Measurements from ENCODE around the gene BAAT.

Gene BAAT

DNA sequence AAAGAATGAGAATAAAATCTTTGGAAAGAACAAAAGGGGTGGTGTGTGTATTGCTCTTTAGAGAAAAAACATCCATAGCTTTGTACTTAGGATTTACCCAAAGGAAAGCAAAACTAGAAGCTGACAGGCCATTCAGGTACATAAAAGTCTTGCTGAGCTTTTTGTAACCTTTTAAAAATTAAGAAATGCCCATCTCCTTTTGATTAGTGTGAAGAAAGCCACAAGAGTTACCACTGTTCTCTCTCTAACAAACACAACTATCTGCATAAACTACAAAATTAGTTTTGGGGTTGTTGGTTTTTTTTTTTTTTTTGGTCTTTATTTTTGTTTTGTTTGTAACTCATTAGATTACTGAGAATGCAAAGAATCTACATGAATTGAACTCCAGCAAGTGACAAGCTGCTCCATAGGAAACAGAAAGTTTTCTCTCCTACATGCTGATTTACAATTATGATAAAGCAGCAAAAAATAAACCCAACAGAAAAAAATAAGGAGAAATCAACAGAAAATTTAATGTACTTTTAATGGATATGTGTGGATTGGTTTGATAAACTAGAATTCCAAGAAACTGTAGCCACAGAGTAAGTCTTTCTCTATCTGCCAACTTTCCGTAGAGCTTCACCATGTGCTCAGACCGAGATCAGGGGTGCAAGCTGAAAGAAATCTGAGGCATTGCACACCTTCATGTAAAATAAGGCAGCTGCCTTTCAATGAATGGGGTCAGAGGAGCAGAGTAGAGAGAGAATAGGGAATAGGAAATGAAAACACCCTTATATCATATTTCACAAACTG lies 12.3 kb downstream of the BAAT start:
- H3K9me3 ChIP-seq (replicated peaks; ENCODE audit: low read length), result no peaks in the 10 kb centered on the region
- H3K27me3 ChIP-seq (ENCODE audit: control insufficient read depth, insufficient read depth, low read length), result no peaks in the 10 kb centered on the region
- no peak overlapping the region for H3K9ac ChIP-seq (ENCODE audit: low read depth, low read length)
- no peaks in the 10 kb centered on the region for H3K36me3 ChIP-seq (ENCODE audit: insufficient read depth, low read length)
- H3K4me1 ChIP-seq (ENCODE audit: control insufficient read depth, insufficient read depth, low read length), result peaks cover 7% of the 10 kb centered on the region
- no peak overlapping the region for H3K4me2 ChIP-seq (ENCODE audit: low read length)
- no peak overlapping the region for H3K4me3 ChIP-seq (ENCODE audit: low read length)

DNA sequence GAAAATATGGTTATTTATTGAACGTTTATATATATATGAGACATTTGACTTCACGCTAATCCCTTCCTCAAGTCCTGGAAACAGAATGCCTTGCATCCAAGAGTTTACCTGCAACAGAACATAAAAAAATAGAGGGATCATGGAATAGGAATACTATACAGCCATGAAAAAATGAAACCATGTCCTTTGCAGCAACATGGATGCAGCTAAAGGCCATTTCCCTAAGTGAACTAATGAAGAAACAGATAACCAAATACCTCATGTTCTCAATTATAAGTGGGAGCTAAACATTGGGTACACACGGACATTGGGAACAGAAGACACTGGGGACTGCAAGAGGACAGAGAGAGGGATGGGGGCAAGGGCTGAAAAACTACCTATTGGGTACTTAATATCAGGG lies 13.0 kb downstream of the BAAT start:
- H3K9ac ChIP-seq (ENCODE audit: low read depth, low read length), result no peak overlapping the region
- H3K9me3 ChIP-seq (replicated peaks; ENCODE audit: low read length), result no peaks in the 10 kb centered on the region
- H3K4me3 ChIP-seq (ENCODE audit: low read length), result no peak overlapping the region
- no peaks in the 10 kb centered on the region for H3K36me3 ChIP-seq (ENCODE audit: insufficient read depth, low read length)
- no peaks in the 10 kb centered on the region for H3K27me3 ChIP-seq (ENCODE audit: control insufficient read depth, insufficient read depth, low read length)
- H3K4me1 ChIP-seq (ENCODE audit: control insufficient read depth, insufficient read depth, low read length), result peaks cover 6% of the 10 kb centered on the region
- no peak overlapping the region for H3K4me2 ChIP-seq (ENCODE audit: low read length)

DNA sequence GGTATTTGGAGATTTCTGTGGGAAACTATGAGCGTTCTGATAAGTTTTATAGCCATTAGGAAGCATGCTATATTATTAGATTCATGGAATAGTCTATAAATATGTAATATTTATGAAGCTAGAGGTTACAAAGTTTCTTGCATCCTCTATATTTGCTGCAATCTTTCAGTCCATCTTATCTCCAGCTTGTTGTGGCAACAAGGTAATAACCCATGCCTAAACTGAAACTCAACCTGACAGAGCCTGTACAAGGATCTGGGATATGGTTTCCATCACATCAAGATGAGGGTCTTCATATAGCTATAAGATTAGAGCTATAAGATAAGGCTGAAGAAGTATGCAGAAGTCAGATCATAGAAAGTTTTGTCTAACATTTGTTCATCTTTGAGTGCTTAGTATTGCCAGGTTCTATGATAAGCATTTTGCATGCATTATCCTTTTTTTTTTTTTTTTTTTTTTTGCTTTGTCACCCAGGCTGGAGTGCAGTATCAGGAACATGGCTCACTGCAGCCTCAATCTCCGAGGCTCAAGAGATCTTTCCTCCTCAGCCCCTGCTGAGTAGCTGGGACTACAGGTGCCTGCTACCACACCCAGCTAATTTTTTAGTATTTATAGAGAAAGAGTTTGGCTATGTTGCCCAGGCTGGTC lies 14.8 kb downstream of the BAAT start:
- Histone ChIP-seq H3K4me3 (ENCODE audit: low read length) (no peak overlapping the region), H3K36me3 (ENCODE audit: insufficient read depth, low read length) (no peaks in the 10 kb centered on the region), H3K9ac (ENCODE audit: low read depth, low read length) (no peak overlapping the region), H3K4me1 (ENCODE audit: control insufficient read depth, insufficient read depth, low read length) (no peaks in the 10 kb centered on the region), H3K4me2 (ENCODE audit: low read length) (no peak overlapping the region), H3K9me3 (replicated peaks; ENCODE audit: low read length) (no peaks in the 10 kb centered on the region), H3K27me3 (ENCODE audit: control insufficient read depth, insufficient read depth, low read length) (no peaks in the 10 kb centered on the region)

DNA sequence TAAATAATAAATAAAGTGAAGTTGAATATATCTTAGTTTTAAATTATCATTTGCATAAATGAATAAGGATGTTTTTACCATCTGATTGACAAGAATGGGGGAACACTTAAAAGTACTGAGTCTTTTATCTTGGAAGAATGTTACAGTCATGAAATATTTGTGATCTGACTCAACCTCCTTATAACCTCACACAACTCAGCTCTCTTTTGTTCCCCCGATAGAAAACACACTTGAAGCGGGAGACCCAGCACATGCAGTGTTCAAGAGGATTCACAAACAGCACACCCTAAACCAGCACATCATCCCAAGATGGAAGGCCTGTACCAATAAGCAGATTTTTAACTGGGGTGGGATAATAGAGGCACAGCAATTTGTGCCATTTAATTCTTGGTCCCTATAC lies 15.5 kb downstream of the BAAT start:
- Histone ChIP-seq H3K4me1 (ENCODE audit: control insufficient read depth, insufficient read depth, low read length) (no peaks in the 10 kb centered on the region), H3K9ac (ENCODE audit: low read depth, low read length) (no peak overlapping the region), H3K4me3 (ENCODE audit: low read length) (no peak overlapping the region), H3K36me3 (ENCODE audit: insufficient read depth, low read length) (no peaks in the 10 kb centered on the region), H3K9me3 (replicated peaks; ENCODE audit: low read length) (no peaks in the 10 kb centered on the region), H3K27me3 (ENCODE audit: control insufficient read depth, insufficient read depth, low read length) (no peaks in the 10 kb centered on the region), H3K4me2 (ENCODE audit: low read length) (no peak overlapping the region)

DNA sequence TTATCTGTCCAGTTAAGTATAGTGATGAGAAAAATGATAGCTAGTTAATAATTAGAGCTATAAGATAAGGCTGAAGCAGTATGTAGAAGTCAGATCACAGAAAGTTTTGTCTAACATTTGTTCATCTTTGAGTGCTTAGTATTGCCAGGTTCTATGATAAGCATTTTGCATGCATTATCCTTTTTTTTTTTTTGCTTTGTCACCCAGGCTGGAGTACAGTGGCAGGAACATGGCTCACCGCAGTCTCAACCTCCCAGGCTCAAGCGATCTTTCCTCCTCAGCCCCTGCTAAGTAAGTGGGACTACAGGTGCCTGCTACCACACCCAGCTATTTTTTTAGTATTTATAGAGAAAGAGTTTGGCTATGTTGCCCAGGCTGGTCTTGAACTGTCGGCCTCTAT lies 17.5 kb downstream of the BAAT start:
- Histone ChIP-seq H3K36me3 (ENCODE audit: insufficient read depth, low read length) (no peaks in the 10 kb centered on the region), H3K9ac (ENCODE audit: low read depth, low read length) (no peak overlapping the region), H3K27me3 (ENCODE audit: control insufficient read depth, insufficient read depth, low read length) (no peaks in the 10 kb centered on the region), H3K4me1 (ENCODE audit: control insufficient read depth, insufficient read depth, low read length) (no peaks in the 10 kb centered on the region), H3K4me3 (ENCODE audit: low read length) (no peak overlapping the region), H3K4me2 (ENCODE audit: low read length) (no peak overlapping the region), H3K9me3 (replicated peaks; ENCODE audit: low read length) (no peaks in the 10 kb centered on the region)

DNA sequence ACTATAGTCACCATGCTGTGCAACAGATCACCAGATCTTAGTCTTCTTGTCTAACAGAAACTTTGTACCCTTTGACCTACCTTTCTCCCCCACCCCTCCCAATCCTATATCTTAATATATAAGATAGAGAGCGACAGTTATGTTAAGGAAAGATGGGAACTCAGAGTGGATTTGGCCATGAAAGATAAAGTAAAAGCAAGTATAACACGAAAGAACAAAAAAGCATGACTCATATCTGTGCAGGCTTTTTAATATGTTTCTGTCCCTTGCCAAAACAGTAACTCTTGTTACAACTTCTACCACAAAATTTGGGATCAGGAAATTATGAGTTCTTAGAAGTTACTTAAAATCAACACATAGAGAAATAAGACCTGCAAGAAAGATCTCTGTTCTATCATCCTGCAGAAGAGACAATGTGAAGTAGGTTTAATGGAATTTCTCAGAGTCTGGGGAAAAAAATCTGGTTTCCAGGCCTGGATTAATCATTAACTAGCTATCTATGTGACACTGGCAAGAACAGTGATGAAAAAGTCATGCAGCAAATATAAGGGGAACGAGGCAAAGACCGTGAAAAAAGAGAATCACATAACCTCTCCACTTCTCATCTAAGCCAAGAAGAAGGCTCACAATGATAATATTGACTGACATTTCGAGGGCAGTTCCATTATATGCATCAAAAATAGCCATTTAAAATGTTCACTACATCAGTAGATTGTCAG lies 18.6 kb downstream of the BAAT start:
- Histone ChIP-seq H3K9me3 (replicated peaks; ENCODE audit: low read length) (no peaks in the 10 kb centered on the region), H3K9ac (ENCODE audit: low read depth, low read length) (no peak overlapping the region), H3K4me2 (ENCODE audit: low read length) (no peak overlapping the region), H3K27me3 (ENCODE audit: control insufficient read depth, insufficient read depth, low read length) (no peaks in the 10 kb centered on the region), H3K36me3 (ENCODE audit: insufficient read depth, low read length) (no peaks in the 10 kb centered on the region), H3K4me1 (ENCODE audit: control insufficient read depth, insufficient read depth, low read length) (no peaks in the 10 kb centered on the region), H3K4me3 (ENCODE audit: low read length) (no peak overlapping the region)

DNA sequence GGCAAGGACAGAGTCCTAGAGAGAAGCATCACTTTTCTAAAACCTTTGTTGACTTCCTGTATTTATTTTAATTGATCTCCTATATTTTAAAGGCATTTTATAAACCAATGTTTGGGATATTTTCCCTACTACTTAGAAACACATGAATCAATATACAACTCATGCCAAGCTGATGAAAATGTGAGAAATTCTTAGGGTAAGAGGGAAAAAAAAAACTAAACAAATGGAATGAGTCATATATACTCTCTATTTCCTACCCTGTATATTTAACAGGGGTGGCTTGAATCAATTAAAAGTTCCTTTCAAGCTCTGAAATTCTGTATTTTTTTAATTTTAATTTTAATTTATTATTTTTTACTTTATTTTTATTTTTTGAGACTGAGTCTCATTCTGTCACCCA lies 19.6 kb downstream of the BAAT start:
- no peaks in the 10 kb centered on the region for H3K9me3 ChIP-seq (replicated peaks; ENCODE audit: low read length)
- H3K36me3 ChIP-seq (ENCODE audit: insufficient read depth, low read length), result no peaks in the 10 kb centered on the region
- H3K27me3 ChIP-seq (ENCODE audit: control insufficient read depth, insufficient read depth, low read length), result no peaks in the 10 kb centered on the region
- no peak overlapping the region for H3K4me3 ChIP-seq (ENCODE audit: low read length)
- H3K4me2 ChIP-seq (ENCODE audit: low read length), result no peak overlapping the region
- H3K4me1 ChIP-seq (ENCODE audit: control insufficient read depth, insufficient read depth, low read length), result no peaks in the 10 kb centered on the region
- no peak overlapping the region for H3K9ac ChIP-seq (ENCODE audit: low read depth, low read length)

DNA sequence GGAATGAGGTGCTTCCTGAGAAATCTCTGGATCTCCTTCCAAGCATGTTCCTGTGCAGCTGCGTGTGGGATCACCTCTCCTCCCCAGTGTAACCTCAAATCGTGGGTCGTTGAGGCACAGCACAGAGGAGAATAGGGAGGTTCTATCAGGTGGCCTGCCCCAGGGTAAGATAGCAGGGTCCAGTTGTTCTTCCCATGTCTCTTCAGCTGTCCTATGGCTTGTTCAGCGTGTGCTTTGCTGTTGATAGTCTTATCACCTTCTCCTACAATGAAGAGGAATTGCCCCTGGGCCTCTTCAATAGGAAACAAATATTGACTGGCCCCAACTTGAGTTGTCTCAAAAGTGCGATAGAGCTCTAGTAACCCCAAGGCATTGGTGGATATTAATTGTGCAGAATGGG lies 22.4 kb downstream of the BAAT start:
- Histone ChIP-seq H3K9me3 (replicated peaks; ENCODE audit: low read length) (no peaks in the 10 kb centered on the region), H3K4me1 (ENCODE audit: control insufficient read depth, insufficient read depth, low read length) (no peaks in the 10 kb centered on the region), H3K36me3 (ENCODE audit: insufficient read depth, low read length) (no peaks in the 10 kb centered on the region), H3K9ac (ENCODE audit: low read depth, low read length) (no peak overlapping the region), H3K4me2 (ENCODE audit: low read length) (no peak overlapping the region), H3K4me3 (ENCODE audit: low read length) (no peak overlapping the region), H3K27me3 (ENCODE audit: control insufficient read depth, insufficient read depth, low read length) (no peaks in the 10 kb centered on the region)

DNA sequence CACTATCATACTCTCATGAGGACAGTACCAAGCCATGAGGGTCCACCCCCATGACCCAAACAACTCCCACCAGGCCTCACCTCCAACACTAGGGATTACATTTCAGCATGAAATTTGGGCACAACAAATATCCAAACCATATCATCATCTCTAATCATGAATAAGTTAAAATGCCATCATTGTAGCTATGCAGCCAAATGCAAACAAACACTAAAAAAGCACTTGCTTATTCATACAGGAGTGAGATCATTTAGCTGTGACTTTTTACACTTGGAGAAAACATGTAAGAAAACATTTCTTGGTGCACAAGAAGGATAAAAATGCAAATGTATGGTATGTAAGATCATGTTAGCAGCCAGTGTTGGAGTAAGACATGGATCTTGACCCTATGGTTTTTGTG lies 24.2 kb downstream of the BAAT start:
- H3K9me3 ChIP-seq (replicated peaks; ENCODE audit: low read length), result no peaks in the 10 kb centered on the region
- no peaks in the 10 kb centered on the region for H3K27me3 ChIP-seq (ENCODE audit: control insufficient read depth, insufficient read depth, low read length)
- H3K4me2 ChIP-seq (ENCODE audit: low read length), result no peak overlapping the region
- no peak overlapping the region for H3K4me3 ChIP-seq (ENCODE audit: low read length)
- no peaks in the 10 kb centered on the region for H3K4me1 ChIP-seq (ENCODE audit: control insufficient read depth, insufficient read depth, low read length)
- no peaks in the 10 kb centered on the region for H3K36me3 ChIP-seq (ENCODE audit: insufficient read depth, low read length)
- no peak overlapping the region for H3K9ac ChIP-seq (ENCODE audit: low read depth, low read length)

DNA sequence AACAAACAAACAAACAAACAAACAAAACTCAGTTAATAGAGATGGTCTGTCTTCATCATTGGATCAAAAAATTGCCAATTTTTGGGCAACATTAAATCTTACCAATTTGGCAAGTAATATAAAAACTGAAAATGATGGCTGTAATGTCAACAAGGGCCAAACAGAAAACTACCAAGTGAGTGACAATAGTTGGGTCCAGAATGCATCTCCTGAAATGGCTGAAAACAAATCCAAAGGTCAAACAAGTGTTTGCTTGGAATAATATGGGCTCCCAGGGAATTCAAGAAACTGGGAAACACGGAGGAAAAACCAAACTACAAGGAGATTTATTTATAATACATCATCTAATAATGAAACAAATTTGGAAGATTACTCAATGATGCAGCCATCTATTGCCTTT lies 25.1 kb downstream of the BAAT start:
- Histone ChIP-seq H3K9ac (ENCODE audit: low read depth, low read length) (no peak overlapping the region), H3K4me2 (ENCODE audit: low read length) (no peak overlapping the region), H3K36me3 (ENCODE audit: insufficient read depth, low read length) (no peaks in the 10 kb centered on the region), H3K27me3 (ENCODE audit: control insufficient read depth, insufficient read depth, low read length) (no peaks in the 10 kb centered on the region), H3K4me3 (ENCODE audit: low read length) (no peak overlapping the region), H3K4me1 (ENCODE audit: control insufficient read depth, insufficient read depth, low read length) (no peaks in the 10 kb centered on the region), H3K9me3 (replicated peaks; ENCODE audit: low read length) (no peaks in the 10 kb centered on the region)

DNA sequence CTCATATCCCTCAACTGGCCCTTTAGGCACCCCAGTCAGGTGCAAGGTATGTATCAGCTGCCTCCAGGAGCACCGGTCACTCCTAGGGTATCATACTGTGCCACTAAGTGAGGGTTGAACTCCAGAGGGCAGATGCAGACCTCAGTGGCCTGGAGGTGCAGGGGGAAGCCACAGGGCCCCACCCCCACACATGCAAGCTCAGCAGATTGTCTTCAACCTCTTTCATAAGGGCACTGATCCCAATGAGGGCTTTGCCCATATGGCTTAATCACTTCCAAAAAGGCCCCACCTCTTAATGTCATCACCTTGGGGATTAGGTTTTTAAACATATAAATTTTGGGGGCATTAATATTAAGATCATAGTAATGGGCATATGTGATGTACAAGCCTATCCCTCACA lies 28.2 kb downstream of the BAAT start:
- Histone ChIP-seq H3K4me3 (ENCODE audit: low read length) (no peak overlapping the region), H3K4me1 (ENCODE audit: control insufficient read depth, insufficient read depth, low read length) (no peaks in the 10 kb centered on the region), H3K9me3 (replicated peaks; ENCODE audit: low read length) (no peaks in the 10 kb centered on the region), H3K27me3 (ENCODE audit: control insufficient read depth, insufficient read depth, low read length) (no peaks in the 10 kb centered on the region), H3K9ac (ENCODE audit: low read depth, low read length) (no peak overlapping the region), H3K36me3 (ENCODE audit: insufficient read depth, low read length) (no peaks in the 10 kb centered on the region), H3K4me2 (ENCODE audit: low read length) (no peak overlapping the region)
